ENCODE data around the gene RNF8. TPM values are rescaled to one million over a fixed set of nuclear protein-coding genes. Genes with fewer than 3 reads are reported as not detected.
"Not testable (repeated sequence)": the region's sequence is repeated elsewhere in the genome, so short reads cannot be mapped to it uniquely, and the experiment has no call there.

RNF8 gene
- total RNA-seq, 2 experiments from 2014 or later, result 19.8 to 21.1 TPM

DNA sequence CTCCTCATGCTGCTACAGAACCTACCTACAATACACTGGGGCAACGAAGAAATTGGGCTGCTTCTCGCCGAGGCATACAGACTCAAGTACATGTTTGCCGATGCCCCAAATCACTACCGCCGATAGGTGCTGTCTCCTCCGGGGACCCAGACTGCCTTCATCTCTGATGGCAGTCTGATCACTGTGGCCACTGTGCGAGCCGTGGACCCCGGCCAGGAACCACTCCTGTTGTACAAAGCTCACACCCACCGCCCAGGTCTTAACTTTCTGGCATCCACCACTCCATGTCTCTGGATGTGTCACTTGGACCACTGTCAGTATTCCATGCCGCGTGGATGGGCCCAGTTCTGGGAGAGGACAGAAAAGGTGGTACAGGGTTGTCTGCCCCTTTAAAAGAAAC lies 22.7 kb upstream of the RNF8 start:
- DNase-seq, result no peak
- ATAC-seq, result no peak
- H3K27me3 Mint-ChIP-seq, result no peaks in the 10 kb centered on the region
- ChIA-PET POLR2A (no interaction called here), CTCF (no interaction called here)
- H3K27ac Mint-ChIP-seq, result no peak overlapping the region
- TF ChIP-seq, protein P1, sequence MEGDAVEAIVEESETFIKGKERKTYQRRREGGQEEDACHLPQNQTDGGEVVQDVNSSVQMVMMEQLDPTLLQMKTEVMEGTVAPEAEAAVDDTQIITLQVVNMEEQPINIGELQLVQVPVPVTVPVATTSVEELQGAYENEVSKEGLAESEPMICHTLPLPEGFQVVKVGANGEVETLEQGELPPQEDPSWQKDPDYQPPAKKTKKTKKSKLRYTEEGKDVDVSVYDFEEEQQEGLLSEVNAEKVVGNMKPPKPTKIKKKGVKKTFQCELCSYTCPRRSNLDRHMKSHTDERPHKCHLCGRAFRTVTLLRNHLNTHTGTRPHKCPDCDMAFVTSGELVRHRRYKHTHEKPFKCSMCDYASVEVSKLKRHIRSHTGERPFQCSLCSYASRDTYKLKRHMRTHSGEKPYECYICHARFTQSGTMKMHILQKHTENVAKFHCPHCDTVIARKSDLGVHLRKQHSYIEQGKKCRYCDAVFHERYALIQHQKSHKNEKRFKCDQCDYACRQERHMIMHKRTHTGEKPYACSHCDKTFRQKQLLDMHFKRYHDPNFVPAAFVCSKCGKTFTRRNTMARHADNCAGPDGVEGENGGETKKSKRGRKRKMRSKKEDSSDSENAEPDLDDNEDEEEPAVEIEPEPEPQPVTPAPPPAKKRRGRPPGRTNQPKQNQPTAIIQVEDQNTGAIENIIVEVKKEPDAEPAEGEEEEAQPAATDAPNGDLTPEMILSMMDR (IDR thresholded peaks at IDR 0.05), result no peak
- no peaks in the 10 kb centered on the region for H3K9me3 Mint-ChIP-seq
- H3K36me3 Mint-ChIP-seq (ENCODE audit: low read depth), result peaks cover 7% of the 10 kb centered on the region
- peaks cover 3% of the 10 kb centered on the region for H3K4me1 Mint-ChIP-seq (ENCODE audit: low read depth)
- no peak overlapping the region for H3K4me3 Mint-ChIP-seq
- intact Hi-C loops (cut with micrococcal nuclease), result no loop called here

GRCh38 chr6:37332894-37333293 lies 20.9 kb upstream of the RNF8 start:
- DNase-seq (no peak), ATAC-seq (peak; percentile 42)
- intact Hi-C loops (cut with micrococcal nuclease), result no loop called here
- Mint-ChIP-seq H3K36me3 (ENCODE audit: low read depth) (peaks cover 7% of the 10 kb centered on the region), H3K27me3 (no peaks in the 10 kb centered on the region), H3K4me1 (ENCODE audit: low read depth) (peaks cover 3% of the 10 kb centered on the region), H3K9me3 (no peaks in the 10 kb centered on the region), H3K4me3 (no peak overlapping the region), H3K27ac (peak overlapping the region; percentile 5)
- TF ChIP-seq, protein P1 (IDR thresholded peaks at IDR 0.05), result no peak
- POLR2A ChIA-PET, result interaction anchor here (0.6 kb wide), 1 partner anchor 1540 kb away, joined by 3 read pairs; no protein-coding TSS in a partner anchor
- CTCF ChIA-PET, result interaction anchor here (1.2 kb wide), 1 partner anchor 8 kb away, joined by 6 read pairs; no protein-coding TSS in a partner anchor

DNA sequence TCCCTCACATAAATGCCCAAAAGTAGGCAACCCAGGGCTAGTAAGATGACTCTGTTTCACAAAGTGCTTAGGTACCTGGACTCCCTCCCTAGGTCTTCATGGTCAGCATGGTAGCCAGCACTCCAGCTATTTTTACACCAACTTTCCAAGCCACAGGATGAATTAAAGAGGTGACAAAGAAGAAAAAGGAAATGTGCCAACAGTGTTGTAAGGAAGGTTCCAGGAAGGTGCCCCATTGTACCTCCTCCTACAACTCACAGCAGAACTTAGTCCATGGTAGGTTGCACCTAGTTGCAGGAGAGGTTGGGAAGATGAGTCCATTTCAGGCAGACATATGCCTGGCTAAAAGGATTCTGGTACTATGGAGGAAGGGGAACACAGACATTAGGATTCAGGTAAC lies 19.7 kb upstream of the RNF8 start:
- DNase-seq (no peak), ATAC-seq (no peak)
- Mint-ChIP-seq H3K9me3 (no peaks in the 10 kb centered on the region), H3K4me3 (no peak overlapping the region), H3K4me1 (ENCODE audit: low read depth) (peaks cover 3% of the 10 kb centered on the region), H3K36me3 (ENCODE audit: low read depth) (peaks cover 8% of the 10 kb centered on the region), H3K27me3 (no peaks in the 10 kb centered on the region), H3K27ac (no peak overlapping the region)
- TF ChIP-seq, protein P1 (IDR thresholded peaks at IDR 0.05), result no peak
- ChIA-PET POLR2A (no interaction called here), CTCF (interaction anchor here (1.2 kb wide), 1 partner anchor 9 kb away, joined by 6 read pairs; no protein-coding TSS in a partner anchor)
- intact Hi-C loops (cut with micrococcal nuclease), result no loop called here

- H3K9me3 Mint-ChIP-seq; DNase-seq; H3K27ac Mint-ChIP-seq; intact Hi-C loops (cut with micrococcal nuclease); H3K27me3 Mint-ChIP-seq; POLR2A ChIA-PET; ATAC-seq; H3K4me3 Mint-ChIP-seq; H3K4me1 Mint-ChIP-seq (ENCODE audit: low read depth); H3K36me3 Mint-ChIP-seq (ENCODE audit: low read depth): not testable (repeated sequence)
- CTCF ChIA-PET, result interaction anchor here (2.6 kb wide), 1 partner anchor 13 kb away, joined by 11 read pairs; no protein-coding TSS in a partner anchor
Measured at GRCh38 chr6:37338317-37338716, 15.5 kb upstream of the RNF8 start.

DNA sequence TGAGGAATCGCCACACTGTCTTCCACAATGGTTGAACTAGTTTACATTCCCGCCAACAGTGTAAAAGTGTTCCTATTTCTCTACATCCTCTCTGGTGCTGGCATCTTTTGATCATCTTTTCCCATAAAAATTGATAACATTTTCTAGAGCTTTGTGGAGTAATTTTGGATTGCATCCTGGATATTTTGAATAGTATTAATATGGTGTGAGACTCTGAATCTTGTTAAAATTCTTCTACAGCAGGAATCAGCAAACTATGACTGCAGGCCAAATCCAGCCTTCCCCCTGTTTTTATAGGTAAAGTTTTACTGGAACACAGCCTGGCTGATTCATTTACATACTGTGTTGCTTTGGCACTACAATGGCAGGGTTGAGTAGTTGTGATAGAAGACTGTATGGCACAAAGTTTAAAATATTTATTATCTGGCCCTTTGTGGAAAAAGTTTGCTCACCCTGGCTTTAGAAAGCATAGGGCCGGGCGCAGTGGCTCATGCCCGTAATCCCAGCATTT lies 15.0 kb upstream of the RNF8 start:
- TF ChIP-seq, protein P1 (IDR thresholded peaks at IDR 0.05), result no peak
- DNase-seq (no peak), ATAC-seq (no peak)
- H3K36me3 Mint-ChIP-seq (ENCODE audit: low read depth), result peaks cover 1% of the 10 kb centered on the region
- H3K4me1 Mint-ChIP-seq (ENCODE audit: low read depth), result no peaks in the 10 kb centered on the region
- H3K27me3 Mint-ChIP-seq, result peaks cover 8% of the 10 kb centered on the region
- intact Hi-C loops (cut with micrococcal nuclease), result no loop called here
- no peak overlapping the region for H3K27ac Mint-ChIP-seq
- no peak overlapping the region for H3K4me3 Mint-ChIP-seq
- ChIA-PET CTCF (interaction anchor here (2.6 kb wide), 1 partner anchor 13 kb away, joined by 11 read pairs; no protein-coding TSS in a partner anchor), POLR2A (no interaction called here)
- H3K9me3 Mint-ChIP-seq, result no peaks in the 10 kb centered on the region

Measured in activated CD8-positive, alpha-beta T cell treated with anti-CD3 and anti-CD28 coated beads for 36 hours (primary cell).